Panc1 (cell line): ENCODE data around the gene SLC25A5. TPM values are rescaled to one million over a fixed set of nuclear protein-coding genes. Genes with fewer than 3 reads are reported as not detected.

ENCODE experiments used
- ATAC-seq: fragments of 200-7000 bp; cut with Tn5 transposase; 2 replicates; pipeline ENCODE4 v1.9.1; 2020; ENCODE audit warnings: mild to moderate bottlenecking, moderate library complexity
- BruUV-seq: library from RNA; stranded (reverse); fragments of 400-500 nt; replicated peaks from 2 replicates; lab custom pipeline; 2021; lab: Mats Ljungman, UMichigan
- CTCF ChIA-PET: fragments of 300-600 bp; sonication (Branson Sonifier 250); formaldehyde crosslinking; loops from one replicate; lab custom pipeline; 2022; ENCODE audit warnings: antibody characterized with exemption; lab: Charles Lee
- POLR2A ChIA-PET: fragments of 300-600 bp; sonication (Branson Sonifier 250); formaldehyde crosslinking; loops from one replicate; lab custom pipeline; 2022; ENCODE audit warnings: antibody characterized with exemption; lab: Charles Lee
- DNase-seq: peaks from one replicate; pipeline ENCODE4 v3.0.0-alpha.2; 2010; ENCODE audit warnings: low read depth, low spot score
- H3K27ac ChIP-seq: 2 replicates; pipeline ENCODE4 v1.5.1; 2011; ENCODE audit warnings: mild to moderate bottlenecking, low read length, inconsistent platforms
- H3K27me3 ChIP-seq: fragments of 200-500 bp; sonication (Bioruptor generic); 2 replicates; pipeline ENCODE4 v1.6.0; 2014; ENCODE audit warnings: low read length, inconsistent platforms; ENCODE audit not compliant: control insufficient read depth, insufficient read depth
- H3K36me3 ChIP-seq: fragments of 200-500 bp; sonication (Bioruptor generic); 2 replicates; pipeline ENCODE4 v1.5.1; 2014; ENCODE audit warnings: inconsistent platforms, mild to moderate bottlenecking, low read length, moderate library complexity; ENCODE audit not compliant: control insufficient read depth, insufficient read depth
- H3K4me1 ChIP-seq: 2 replicates; pipeline ENCODE4 v1.5.1; 2011; ENCODE audit warnings: inconsistent platforms, mild to moderate bottlenecking, low read length, moderate library complexity; ENCODE audit not compliant: control insufficient read depth, insufficient read depth
- H3K4me3 ChIP-seq, 2 experiments: 2 replicates each; pipeline ENCODE4 v1.5.1; 2011 to 2012; ENCODE audit warnings: low read depth in 2 of 2, low read length in 2 of 2, mild to moderate bottlenecking in 2 of 2, inconsistent platforms in 1 of 2, moderate library complexity in 1 of 2
- H3K9me3 ChIP-seq: fragments of 200-500 bp; sonication (Bioruptor generic); 2 replicates; pipeline ENCODE4 v1.5.1; 2014; ENCODE audit warnings: low read depth, mild to moderate bottlenecking, inconsistent platforms, low read length, moderate library complexity; ENCODE audit not compliant: control insufficient read depth, insufficient read depth
- POLR2AphosphoS5 ChIP-seq: IDR thresholded peaks from 2 replicates; pipeline ENCODE4 v1.6.1; 2012; ENCODE audit warnings: mild to moderate bottlenecking, low read depth, low read length, moderate library complexity
- SIN3A ChIP-seq: IDR thresholded peaks from 2 replicates; pipeline ENCODE4 v1.6.1; 2012; ENCODE audit warnings: low read depth, mild to moderate bottlenecking, low read length, moderate library complexity, borderline replicate concordance; ENCODE audit not compliant: insufficient read depth
- TCF7L2 ChIP-seq: IDR thresholded peaks from 2 replicates; pipeline ENCODE4 v1.6.1; 2011; ENCODE audit warnings: mild to moderate bottlenecking, low read depth, low read length, inconsistent platforms
- in situ Hi-C: cut with HindIII; loops from 2 replicates; pipeline ENCODE4 v1.10.0; 2016; ENCODE audit warnings: low sequenced_read_pairs, low pct_unique_long_range_greater_than_20kb
- intact Hi-C: fragments of 100-400 bp; cut with micrococcal nuclease; formaldehyde crosslinking; loops from one replicate; pipeline ENCODE4 v1.10.0; 2022; ENCODE audit not compliant: unreplicated experiment
- total RNA-seq: library from RNA; stranded (reverse); gene quantifications from one replicate; pipeline ENCODE4 v1.2.1, GENCODE V29; 2021; ENCODE audit not compliant: unreplicated experiment
- TF ChIP-seq, protein P1 (sequence below), 2 experiments: IDR thresholded peaks; 2 replicates each; pipeline ENCODE4 v1.6.1; 2011 to 2012; ENCODE audit warnings: low read depth in 2 of 2, control low read depth in 1 of 2, low read length in 1 of 2, mild to moderate bottlenecking in 1 of 2, moderate library complexity in 1 of 2; ENCODE audit not compliant: insufficient read depth in 1 of 2
- TF ChIP-seq, protein P2 (sequence below): fragments of 450-650 bp; IDR thresholded peaks from 2 replicates; pipeline ENCODE4 v1.5.1; 2017; ENCODE audit warnings: mild to moderate bottlenecking

SLC25A5 gene
- total RNA-seq, 1 experiment from 2014 or later = 709 TPM

DNA sequence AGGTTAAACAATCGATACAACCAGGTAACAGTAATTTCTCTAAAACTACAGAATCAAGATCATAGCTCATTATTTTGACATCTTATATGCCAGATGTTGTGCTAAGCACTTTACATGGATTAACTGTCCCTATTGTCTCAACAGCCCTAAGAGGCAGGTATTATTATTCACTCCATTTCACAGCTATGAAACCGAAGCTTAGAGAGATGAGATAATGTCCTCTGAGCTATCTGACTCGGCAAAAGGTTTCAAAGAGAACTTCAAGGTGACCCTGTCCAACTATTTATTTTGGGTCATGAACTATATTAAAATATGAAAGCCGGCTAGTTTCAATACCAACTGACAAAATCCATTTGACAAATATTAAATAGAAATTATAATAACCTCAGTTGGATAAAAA is 10.3 kb downstream of the SLC25A5 start:
- Histone ChIP-seq H3K4me1 (peaks cover 14% of the 10 kb centered on the region), H3K4me3 (peak overlapping the region in 1 of 2 experiments; percentile 22; a peak in 1 of 4 replicates), H3K9me3 (no peaks in the 10 kb centered on the region), H3K36me3 (no peaks in the 10 kb centered on the region), H3K27ac (peak overlapping the region; percentile 73), H3K27me3 (no peaks in the 10 kb centered on the region)
- no peak for TF ChIP-seq TCF7L2
- no peak for TF ChIP-seq POLR2AphosphoS5
- TF ChIP-seq, protein P1, sequence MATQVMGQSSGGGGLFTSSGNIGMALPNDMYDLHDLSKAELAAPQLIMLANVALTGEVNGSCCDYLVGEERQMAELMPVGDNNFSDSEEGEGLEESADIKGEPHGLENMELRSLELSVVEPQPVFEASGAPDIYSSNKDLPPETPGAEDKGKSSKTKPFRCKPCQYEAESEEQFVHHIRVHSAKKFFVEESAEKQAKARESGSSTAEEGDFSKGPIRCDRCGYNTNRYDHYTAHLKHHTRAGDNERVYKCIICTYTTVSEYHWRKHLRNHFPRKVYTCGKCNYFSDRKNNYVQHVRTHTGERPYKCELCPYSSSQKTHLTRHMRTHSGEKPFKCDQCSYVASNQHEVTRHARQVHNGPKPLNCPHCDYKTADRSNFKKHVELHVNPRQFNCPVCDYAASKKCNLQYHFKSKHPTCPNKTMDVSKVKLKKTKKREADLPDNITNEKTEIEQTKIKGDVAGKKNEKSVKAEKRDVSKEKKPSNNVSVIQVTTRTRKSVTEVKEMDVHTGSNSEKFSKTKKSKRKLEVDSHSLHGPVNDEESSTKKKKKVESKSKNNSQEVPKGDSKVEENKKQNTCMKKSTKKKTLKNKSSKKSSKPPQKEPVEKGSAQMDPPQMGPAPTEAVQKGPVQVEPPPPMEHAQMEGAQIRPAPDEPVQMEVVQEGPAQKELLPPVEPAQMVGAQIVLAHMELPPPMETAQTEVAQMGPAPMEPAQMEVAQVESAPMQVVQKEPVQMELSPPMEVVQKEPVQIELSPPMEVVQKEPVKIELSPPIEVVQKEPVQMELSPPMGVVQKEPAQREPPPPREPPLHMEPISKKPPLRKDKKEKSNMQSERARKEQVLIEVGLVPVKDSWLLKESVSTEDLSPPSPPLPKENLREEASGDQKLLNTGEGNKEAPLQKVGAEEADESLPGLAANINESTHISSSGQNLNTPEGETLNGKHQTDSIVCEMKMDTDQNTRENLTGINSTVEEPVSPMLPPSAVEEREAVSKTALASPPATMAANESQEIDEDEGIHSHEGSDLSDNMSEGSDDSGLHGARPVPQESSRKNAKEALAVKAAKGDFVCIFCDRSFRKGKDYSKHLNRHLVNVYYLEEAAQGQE (IDR thresholded peaks at IDR 0.05; ENCODE audit: insufficient read depth in 1 of 2, low read depth in 2 of 2, low read length in 1 of 2) = no peak
- TF ChIP-seq, protein P2, sequence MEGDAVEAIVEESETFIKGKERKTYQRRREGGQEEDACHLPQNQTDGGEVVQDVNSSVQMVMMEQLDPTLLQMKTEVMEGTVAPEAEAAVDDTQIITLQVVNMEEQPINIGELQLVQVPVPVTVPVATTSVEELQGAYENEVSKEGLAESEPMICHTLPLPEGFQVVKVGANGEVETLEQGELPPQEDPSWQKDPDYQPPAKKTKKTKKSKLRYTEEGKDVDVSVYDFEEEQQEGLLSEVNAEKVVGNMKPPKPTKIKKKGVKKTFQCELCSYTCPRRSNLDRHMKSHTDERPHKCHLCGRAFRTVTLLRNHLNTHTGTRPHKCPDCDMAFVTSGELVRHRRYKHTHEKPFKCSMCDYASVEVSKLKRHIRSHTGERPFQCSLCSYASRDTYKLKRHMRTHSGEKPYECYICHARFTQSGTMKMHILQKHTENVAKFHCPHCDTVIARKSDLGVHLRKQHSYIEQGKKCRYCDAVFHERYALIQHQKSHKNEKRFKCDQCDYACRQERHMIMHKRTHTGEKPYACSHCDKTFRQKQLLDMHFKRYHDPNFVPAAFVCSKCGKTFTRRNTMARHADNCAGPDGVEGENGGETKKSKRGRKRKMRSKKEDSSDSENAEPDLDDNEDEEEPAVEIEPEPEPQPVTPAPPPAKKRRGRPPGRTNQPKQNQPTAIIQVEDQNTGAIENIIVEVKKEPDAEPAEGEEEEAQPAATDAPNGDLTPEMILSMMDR = no peak
- no peak for TF ChIP-seq SIN3A
- ChIA-PET CTCF (interaction anchor here (0.6 to 1.3 kb wide), 3 partner anchors 9 to 144 kb away, joined by 3 to 5 read pairs (median 3); no protein-coding TSS in a partner anchor), POLR2A (interaction anchor here (1.5 kb wide), 1 partner anchor 10 kb away, joined by 4 read pairs; the partner anchor contains the start of gene SLC25A5)
- DNase-seq = no peak
- ATAC-seq = no peak
- no TSS peak for BruUV-seq
- in situ Hi-C loops (no loop called here), intact Hi-C loops (no loop called here)

DNA sequence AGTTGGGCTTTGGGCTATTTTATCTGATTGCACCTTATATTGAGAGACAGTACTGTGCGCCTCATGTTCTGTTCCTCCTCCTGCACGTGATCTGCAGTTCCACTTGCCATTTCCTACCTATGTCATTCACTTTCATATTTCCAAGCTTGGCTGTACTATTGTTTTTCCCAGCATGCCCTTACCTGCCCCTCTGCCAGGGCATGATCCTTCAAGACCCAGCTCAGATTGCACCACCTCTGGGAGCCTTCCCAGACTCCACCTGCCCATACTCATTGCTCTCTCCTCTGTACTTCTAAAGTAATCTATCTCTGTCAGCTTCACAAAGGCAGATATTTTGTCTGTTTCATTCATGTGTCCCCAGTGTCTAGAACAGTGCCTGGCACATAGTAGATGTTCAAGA is 11.6 kb downstream of the SLC25A5 start:
- H3K36me3 ChIP-seq = no peaks in the 10 kb centered on the region
- in situ Hi-C loops = no loop called here
- no peak overlapping the region for H3K4me3 ChIP-seq
- no peak overlapping the region for H3K27ac ChIP-seq
- ATAC-seq (no peak), DNase-seq (no peak)
- no peaks in the 10 kb centered on the region for H3K27me3 ChIP-seq
- TF ChIP-seq TCF7L2 (no peak), POLR2AphosphoS5 (no peak), SIN3A (no peak)
- TF ChIP-seq, protein P2 = no peak
- TF ChIP-seq, protein P1 (IDR thresholded peaks at IDR 0.05; ENCODE audit: insufficient read depth in 1 of 2, low read depth in 2 of 2, low read length in 1 of 2) = no peak
- POLR2A ChIA-PET = interaction anchor here (0.5 kb wide), 1 partner anchor 135 kb away, joined by 3 read pairs; no protein-coding TSS in a partner anchor
- H3K9me3 ChIP-seq = no peaks in the 10 kb centered on the region
- no TSS peak for BruUV-seq
- H3K4me1 ChIP-seq = peaks cover 14% of the 10 kb centered on the region
- CTCF ChIA-PET = interaction anchor here (0.6 kb wide), 1 partner anchor 11 kb away, joined by 9 read pairs; no protein-coding TSS in a partner anchor
- intact Hi-C loops = no loop called here
